Cortex of kidney (tissue), 1 donor: ENCODE measurements around the gene PDZK1IP1.
"Not testable (repeated sequence)": the region's sequence is repeated elsewhere in the genome, so short reads cannot be mapped to it uniquely, and the experiment has no call there.

Source experiments
- DNase-seq: peaks from one replicate; lab custom pipeline; 2025; lab: John Stamatoyannopoulos, UW

The PDZK1IP1 gene

GRCh38 chr1:47196622-47197021 lies 6.8 kb upstream of the PDZK1IP1 start:
- no peak for DNase-seq

- DNase-seq = not testable (repeated sequence)
Measured at GRCh38 chr1:47195981-47196380, 6.1 kb upstream of the PDZK1IP1 start.

GRCh38 chr1:47194311-47194710 lies 4.5 kb upstream of the PDZK1IP1 start:
- DNase-seq = no peak

- DNase-seq = not testable (repeated sequence)
Measured at GRCh38 chr1:47193496-47193895, 3.7 kb upstream of the PDZK1IP1 start.

- DNase-seq = no peak
Measured at GRCh38 chr1:47192458-47193384, 2.9 kb upstream of the PDZK1IP1 start.

GRCh38 chr1:47191940-47192457 lies 2.2 kb upstream of the PDZK1IP1 start:
- DNase-seq = no peak

- DNase-seq = no peak
Measured at GRCh38 chr1:47190857-47191256, 1.0 kb upstream of the PDZK1IP1 start.

GRCh38 chr1:47190509-47190855 lies 646 bp upstream of the PDZK1IP1 start:
- DNase-seq = no peak

GRCh38 chr1:47188791-47189785 lies 748 bp downstream of the PDZK1IP1 start:
- no peak for DNase-seq

GRCh38 chr1:47187926-47188250 lies 1.9 kb downstream of the PDZK1IP1 start:
- no peak for DNase-seq

GRCh38 chr1:47187231-47187925 lies 2.5 kb downstream of the PDZK1IP1 start:
- DNase-seq = no peak

GRCh38 chr1:47186267-47187185 lies 3.3 kb downstream of the PDZK1IP1 start:
- DNase-seq = no peak

- no peak for DNase-seq
Measured at GRCh38 chr1:47184822-47185677, 4.8 kb downstream of the PDZK1IP1 start.

GRCh38 chr1:47184090-47184821 lies 5.6 kb downstream of the PDZK1IP1 start:
- no peak for DNase-seq

- DNase-seq = no peak
Measured at GRCh38 chr1:47183308-47184089, 6.3 kb downstream of the PDZK1IP1 start.

- no peak for DNase-seq
Measured at GRCh38 chr1:47182676-47183235, 7.1 kb downstream of the PDZK1IP1 start.

- DNase-seq = no peak
Measured at GRCh38 chr1:47181955-47182675, 7.7 kb downstream of the PDZK1IP1 start.
